K562 (cell line): ENCODE data around the gene FASTKD2. TPM values are rescaled to one million over a fixed set of nuclear protein-coding genes. Genes with fewer than 3 reads are reported as not detected.

Experiments used
- ATAC-seq: fragments of 200-7000 bp; cut with Tn5 transposase; 3 replicates; pipeline ENCODE4 v1.9.1; 2020; ENCODE audit warnings: moderate library complexity
- BruUV-seq: library from RNA; stranded (reverse); fragments of 400-500 nt; replicated peaks from 2 replicates; lab custom pipeline; 2021; lab: Mats Ljungman, UMichigan
- CTCF ChIA-PET: fragments of 300-600 bp; formaldehyde crosslinking; extraction: SDS; loops from one replicate; lab custom pipeline; 2021; ENCODE audit warnings: low intra/inter-chr PET ratio; lab: Yijun Ruan, JAX
- POLR2A ChIA-PET: fragments of 300-600, 350-650 bp; sonication (Branson Sonifier 250); formaldehyde crosslinking; extraction: SDS; loops from one replicate; lab custom pipeline; 2021; ENCODE audit warnings: antibody characterized with exemption, inconsistent platforms; lab: Yijun Ruan, JAX
- DNase-seq, 4 experiments: peaks; one replicate each; pipeline versions ENCODE4 v3.0.0 to v3.0.0-alpha.2; 2011 to 2018; ENCODE audit warnings: low spot score in 3 of 4, mixed read lengths in 3 of 4; ENCODE audit errors: extremely low read depth in 1 of 4
- FAIRE-seq: peaks from 2 replicates; lab custom pipeline; 2011; peaks lifted over from hg19 to GRCh38; lab: Jason Lieb, UNC
- H2AFZ ChIP-seq: 2 replicates; pipeline ENCODE4 v1.6.0; 2011; ENCODE audit warnings: low read depth, low read length, control low read depth, inconsistent platforms
- H3K27ac ChIP-seq: fragments of 200-600 bp; 3 replicates; pipeline ENCODE4 v1.8.0; 2011; ENCODE audit warnings: low read depth, mild to moderate bottlenecking, control low read depth, inconsistent platforms, low read length, moderate library complexity, mixed read lengths; ENCODE audit errors: extremely low read depth
- H3K27me3 ChIP-seq, 2 experiments: fragments of 300-600 bp in 1 of 2; 2 replicates in 1 of 2; 3 replicates in 1 of 2; pipeline versions ENCODE4 v1.6.0 to v1.8.0; 2011; ENCODE audit warnings: inconsistent platforms in 2 of 2, low read length in 2 of 2, mild to moderate bottlenecking in 1 of 2, mixed read lengths in 1 of 2, moderate library complexity in 1 of 2; ENCODE audit not compliant: control insufficient read depth in 2 of 2, insufficient read depth in 2 of 2
- H3K36me3 ChIP-seq: fragments of 300-600 bp; 3 replicates; pipeline ENCODE4 v1.8.0; 2011; ENCODE audit warnings: mild to moderate bottlenecking, low read length, inconsistent platforms; ENCODE audit not compliant: control insufficient read depth, insufficient read depth
- H3K4me1 ChIP-seq, 2 experiments: fragments of 200-600 bp in 1 of 2; replicated peaks in 1 of 2; 2 replicates in 1 of 2; 3 replicates in 1 of 2; pipeline versions ENCODE4 v1.5.1 to v1.8.0; 2011; ENCODE audit warnings: inconsistent platforms in 2 of 2, low read length in 2 of 2, mild to moderate bottlenecking in 1 of 2, mixed read lengths in 1 of 2, moderate library complexity in 1 of 2; ENCODE audit not compliant: control insufficient read depth in 2 of 2, insufficient read depth in 2 of 2
- H3K4me2 ChIP-seq: 2 replicates; pipeline ENCODE4 v1.6.1; 2011; ENCODE audit warnings: low read length, control low read depth, inconsistent platforms, mixed read lengths; ENCODE audit not compliant: insufficient read depth
- H3K4me3 ChIP-seq: fragments of 200-600 bp; sonication (generic), shearing (Covaris generic); 2 replicates; pipeline ENCODE4 v1.5.1; 2016; ENCODE audit warnings: control low read depth, inconsistent platforms
- H3K79me2 ChIP-seq: fragments of 200-600 bp; 3 replicates; pipeline ENCODE4 v1.8.0; 2011; ENCODE audit warnings: low read length, inconsistent platforms; ENCODE audit not compliant: control insufficient read depth, insufficient read depth
- H3K9ac ChIP-seq, 2 experiments: 2 replicates each; pipeline versions ENCODE4 v1.6.0 to v1.6.1; 2011; ENCODE audit warnings: low read depth in 2 of 2, low read length in 2 of 2, control low read depth in 1 of 2, inconsistent platforms in 1 of 2, mild to moderate bottlenecking in 1 of 2, mixed read lengths in 1 of 2; ENCODE audit not compliant: insufficient read depth in 1 of 2
- H3K9me1 ChIP-seq: one replicate; pipeline ENCODE4 v1.6.0; 2011; ENCODE audit warnings: inconsistent platforms, mild to moderate bottlenecking, low read length, moderate library complexity; ENCODE audit not compliant: control insufficient read depth, insufficient read depth
- H3K9me3 ChIP-seq: replicated peaks from 2 replicates; pipeline ENCODE4 v1.5.1; 2011; ENCODE audit warnings: low read depth, low read length, inconsistent platforms; ENCODE audit not compliant: control insufficient read depth, insufficient read depth
- H4K20me1 ChIP-seq: replicated peaks from 2 replicates; pipeline ENCODE4 v1.6.1; 2011; ENCODE audit warnings: low read length, inconsistent platforms, mixed read lengths; ENCODE audit not compliant: control insufficient read depth, insufficient read depth
- ATF1 ChIP-seq, 2 experiments: fragments of 450-650 bp in 1 of 2; IDR thresholded peaks; 2 replicates each; pipeline ENCODE4 v1.6.1; 2016; ENCODE audit warnings: missing compliant biosample characterization in 1 of 2, missing genetic modification characterization in 1 of 2
- GABPB1 ChIP-seq: sonication (generic); formaldehyde crosslinking; IDR thresholded peaks from 2 replicates; pipeline ENCODE4 v1.8.0; 2022; ENCODE audit warnings: mild to moderate bottlenecking, missing genetic modification reagents
- KHSRP ChIP-seq: fragments of 450-650 bp; IDR thresholded peaks from 2 replicates; pipeline ENCODE4 v1.6.1; 2017
- MECOM ChIP-seq: fragments of 250-450 bp; sonication (Bioruptor Pico); IDR thresholded peaks from 2 replicates; pipeline ENCODE4 v1.8.0; 2022; ENCODE audit warnings: inconsistent platforms
- PML ChIP-seq: IDR thresholded peaks from 2 replicates; pipeline ENCODE4 v1.6.1; 2012; ENCODE audit warnings: low read length, inconsistent platforms
- SP1 ChIP-seq: sonication (generic); formaldehyde crosslinking; IDR thresholded peaks from 2 replicates; pipeline ENCODE4 v1.8.1; 2022; ENCODE audit warnings: mild to moderate bottlenecking, missing genetic modification reagents
- ZBTB43 ChIP-seq: sonication (generic); formaldehyde crosslinking; IDR thresholded peaks from 2 replicates; pipeline ENCODE4 v1.8.0; 2023; ENCODE audit warnings: mild to moderate bottlenecking, missing genetic modification reagents
- ZBTB7A ChIP-seq: IDR thresholded peaks from 2 replicates; pipeline ENCODE4 v1.6.1; 2011; ENCODE audit warnings: low read depth, mild to moderate bottlenecking, low read length, moderate library complexity, borderline replicate concordance; ENCODE audit not compliant: control insufficient read depth
- ZC3H8 ChIP-seq: fragments of 450-650 bp; IDR thresholded peaks from 2 replicates; pipeline ENCODE4 v1.6.1; 2017
- ZNF280B ChIP-seq: fragments of 250-450 bp; sonication (Bioruptor Pico); IDR thresholded peaks from 2 replicates; pipeline ENCODE4 v1.5.1; 2021; ENCODE audit warnings: mild to moderate bottlenecking
- ZNF316 ChIP-seq: fragments of 450-650 bp; IDR thresholded peaks from 2 replicates; pipeline ENCODE4 v1.6.1; 2016
- ZNF583 ChIP-seq: fragments of 250-450 bp; sonication (Bioruptor Pico); IDR thresholded peaks from 2 replicates; pipeline ENCODE4 v1.4.0; 2020
- WGBS: fragments of 100-300 bp; shearing (Covaris generic); methylation state at CpG from one replicate; pipeline ENCODE4 v1.1.6; 2016; ENCODE audit warnings: low coverage, mixed read lengths; ENCODE audit not compliant: insufficient coverage; ENCODE audit errors: missing lambda C conversion rate; 5-methylcytosine and 5-hydroxymethylcytosine counted together
- in situ Hi-C: fragments of 300-500 bp; cut with MboI; formaldehyde crosslinking; loops from 4 replicates; pipeline ENCODE4 v1.15.0; 2018; ENCODE audit warnings: inconsistent platforms, mixed read lengths
- intact Hi-C: fragments of 100-400 bp; cut with micrococcal nuclease; formaldehyde crosslinking; loops from 2 replicates; pipeline ENCODE4 v1.14.2; 2022
- polyA plus RNA-seq, 8 experiments: library from polyadenylated mRNA; depleted of rRNA in 4 of 8; stranded (reverse) in 5 of 8; unstranded in 3 of 8; fragments of >200 nt; fragmentation: Nextera tagmentation in 2 of 8; fragmentation: Illumina TruSeq in 1 of 8; extraction: Ambion mirVana in 2 of 8; extraction: Trizol in 1 of 8; gene quantifications; 2 replicates each; pipeline versions ENCODE4 v1.2.1 to v1.2.3, GENCODE V29; 2011 to 2014; ENCODE audit warnings: inconsistent platforms in 1 of 8, missing spikeins in 1 of 8
- total RNA-seq, 7 experiments: library from RNA; depleted of rRNA in 6 of 7; stranded (reverse); fragments of >200 nt in 6 of 7; fragmentation: Illumina TruSeq in 2 of 7; extraction: Trizol in 2 of 7; gene quantifications; 2 replicates each; pipeline versions ENCODE4 v1.2.1 to v1.2.3, GENCODE V29; 2011 to 2021; ENCODE audit warnings: low replicate concordance in 1 of 7

Gene FASTKD2
- total and polyA plus RNA-seq, 9 of the 15 experiments (the other 6 are each of a cell fraction or from before 2014, with no cell fraction given) = 20.8 to 90.6 (median 39.1) TPM

GRCh38 chr2:206784559-206785353 lies 19.4 kb downstream of the FASTKD2 start:
- H3K4me1 ChIP-seq = no peaks in the 10 kb centered on the region
- no peak overlapping the region for H2AFZ ChIP-seq
- DNase-seq (no peak), FAIRE-seq (no peak), ATAC-seq (no peak)
- H3K27ac ChIP-seq = no peak overlapping the region
- no peaks in the 10 kb centered on the region for H4K20me1 ChIP-seq
- 85% methylated on average over 6 of the region's 7 CpGs for WGBS
- ChIA-PET POLR2A (no interaction called here), CTCF (no interaction called here)
- H3K4me3 ChIP-seq = no peak overlapping the region
- no TSS peak for BruUV-seq
- no peaks in the 10 kb centered on the region for H3K9me1 ChIP-seq
- H3K36me3 ChIP-seq = peaks cover 85% of the 10 kb centered on the region
- H3K9me3 ChIP-seq = no peaks in the 10 kb centered on the region
- in situ Hi-C loops (no loop called here), intact Hi-C loops (loop anchor here (5.0 kb wide), 2 partner anchors 92 to 392 kb away; no protein-coding TSS in a partner anchor)
- H3K9ac ChIP-seq = no peak overlapping the region
- no peak overlapping the region for H3K4me2 ChIP-seq
- peaks cover 4% of the 10 kb centered on the region; the same call in 2 of the 3 replicates for H3K79me2 ChIP-seq
- H3K27me3 ChIP-seq = no peaks in the 10 kb centered on the region
- TF ChIP-seq ZNF316 (0 out of 2 replicates have a peak, but pooled peaks have one; percentile 5), GABPB1 (CRISPR knock-in tag) (no peak)

DNA sequence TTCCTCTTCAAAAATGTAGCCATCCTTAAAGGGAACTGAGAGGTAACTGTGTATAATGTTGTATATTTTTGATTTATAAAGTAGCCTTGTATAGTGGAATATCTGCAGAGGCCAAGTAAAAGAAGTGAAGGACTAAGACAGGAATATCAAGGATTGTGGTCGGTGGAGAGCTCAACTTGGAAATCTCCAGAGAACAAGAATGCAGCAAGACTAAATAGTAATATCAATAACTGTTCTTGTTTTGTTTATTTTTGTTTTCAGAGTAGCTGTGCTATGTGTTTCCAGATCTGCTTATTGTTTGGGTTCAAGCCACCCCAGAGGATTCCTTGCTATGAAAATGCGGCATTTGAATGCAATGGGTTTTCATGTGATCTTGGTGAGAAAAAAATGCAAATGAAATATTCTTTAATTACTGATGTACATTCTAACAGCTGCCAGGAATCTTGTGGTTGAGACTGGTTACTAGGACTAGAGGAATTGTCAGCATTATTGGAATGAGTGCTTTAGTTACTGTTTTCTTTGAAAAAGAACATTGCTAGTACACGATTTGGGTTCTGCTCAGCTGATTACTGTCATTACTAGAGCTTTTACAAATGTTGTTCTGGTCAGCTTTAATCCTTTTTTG lies 25.0 kb downstream of the FASTKD2 start:
- FAIRE-seq (no peak), DNase-seq (no peak), ATAC-seq (no peak)
- intact Hi-C loops = no loop called here
- Histone ChIP-seq H3K9ac (no peak overlapping the region), H3K79me2 (no peaks in the 10 kb centered on the region), H3K27me3 (no peaks in the 10 kb centered on the region), H3K4me2 (no peak overlapping the region), H3K36me3 (peaks cover 73% of the 10 kb centered on the region), H3K4me1 (no peaks in the 10 kb centered on the region), H4K20me1 (no peaks in the 10 kb centered on the region), H3K9me3 (no peaks in the 10 kb centered on the region), H2AFZ (no peak overlapping the region), H3K4me3 (no peak overlapping the region), H3K27ac (no peak overlapping the region), H3K9me1 (no peaks in the 10 kb centered on the region)
- ChIA-PET POLR2A (no interaction called here), CTCF (no interaction called here)
- 90% methylated on average over 3 of the region's 3 CpGs for WGBS
- no peak for TF ChIP-seq ZBTB7A
- TF ChIP-seq ZC3H8 = no peak
- TF ChIP-seq SP1 (CRISPR knock-in tag) = no peak
- TF ChIP-seq PML = no peak
- TF ChIP-seq ZNF583 (CRISPR knock-in tag) = no peak
- no peak for TF ChIP-seq MECOM (CRISPR knock-in tag)
- no peak for TF ChIP-seq KHSRP
- TF ChIP-seq ZNF280B (CRISPR knock-in tag) = no peak
- TF ChIP-seq ATF1 (CRISPR knock-in tag; IDR thresholded peaks at IDR 0.05) = no peak
- TF ChIP-seq ATF1 (tag; IDR thresholded peaks at IDR 0.05) = no peak
- no peak for TF ChIP-seq ZBTB43 (CRISPR knock-in tag)
- in situ Hi-C loops = loop anchor here (10.0 kb wide), 1 partner anchor 684 kb away; no protein-coding TSS in a partner anchor
- BruUV-seq = no TSS peak
